HG03097 (cell line): ENCODE data around the gene SLC22A25.
"Not testable (repeated sequence)": the region's sequence is repeated elsewhere in the genome, so short reads cannot be mapped to it uniquely, and the experiment has no call there.

Source experiments
- ATAC-seq: cut with Tn5 transposase; IDR thresholded peaks from one replicate; pipeline ENCODE4 v1.9.1; 2021; ENCODE audit not compliant: unreplicated experiment, low FRiP score

Gene SLC22A25

DNA sequence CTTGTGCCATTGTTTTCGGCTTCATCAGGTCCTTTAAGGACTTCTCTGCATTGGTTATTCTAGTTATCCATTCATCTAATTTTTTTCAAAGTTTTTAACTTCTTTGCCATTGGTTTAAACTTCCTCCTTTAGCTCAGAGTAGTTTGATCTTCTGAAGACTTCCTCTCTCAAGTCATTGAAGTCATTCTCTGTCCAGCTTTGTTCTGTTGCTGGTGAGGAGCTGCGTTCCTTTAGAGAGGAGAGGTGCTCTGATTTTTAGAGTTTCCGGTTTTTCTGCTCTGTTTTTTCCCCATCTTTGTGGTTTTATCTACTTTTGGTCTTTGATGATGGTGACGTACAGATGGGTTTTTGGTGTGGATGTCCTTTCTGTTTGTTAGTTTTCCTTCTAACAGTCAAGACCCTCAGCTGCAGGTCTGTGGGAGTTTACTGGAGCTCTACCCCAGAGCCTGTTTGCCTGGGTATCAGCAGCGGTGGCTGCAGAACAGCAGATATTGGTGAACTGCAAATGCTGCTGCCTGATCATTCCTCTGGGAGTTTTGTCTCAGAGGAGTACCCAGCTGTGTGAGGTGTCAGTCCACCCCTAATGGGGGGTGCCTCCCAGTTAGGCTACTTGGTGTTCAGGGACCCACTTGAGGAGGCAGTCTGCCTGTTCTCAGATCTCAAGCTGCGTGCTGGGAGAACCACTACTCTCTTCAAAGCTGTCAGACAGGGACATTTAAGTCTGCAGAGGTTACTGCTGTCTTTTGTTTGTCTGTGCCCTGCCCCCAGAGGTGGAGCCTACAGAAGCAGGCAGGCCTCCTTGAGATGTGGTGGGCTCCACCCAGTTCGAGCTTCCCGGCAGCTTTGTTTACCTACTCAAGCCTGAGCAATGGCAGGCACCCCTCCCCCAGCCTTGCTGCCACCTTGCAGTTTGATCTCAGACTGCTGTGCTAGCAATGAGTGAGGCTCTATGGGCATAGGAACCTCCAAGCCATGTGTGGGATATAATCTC, 7.6 kb downstream of the SLC22A25 start:
- not testable (repeated sequence) for ATAC-seq

DNA sequence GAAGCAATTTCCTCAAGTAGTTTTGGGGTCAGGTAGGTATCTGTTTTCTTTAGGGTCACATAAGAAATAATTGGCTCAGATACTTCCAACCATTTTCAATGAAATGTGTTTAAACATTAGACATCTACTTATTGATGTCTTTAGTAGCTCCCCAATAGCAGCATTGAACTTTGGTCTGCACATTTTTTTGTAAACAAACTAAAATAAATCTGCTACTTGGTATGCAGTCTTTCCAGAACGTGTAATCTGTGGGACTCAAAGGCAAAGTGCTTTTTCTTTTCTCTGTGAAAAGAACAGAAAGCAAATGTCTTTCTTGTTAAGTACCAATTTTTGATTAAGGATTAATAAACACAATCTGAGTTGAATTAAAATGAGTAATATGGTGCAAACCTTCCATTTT, 13.6 kb downstream of the SLC22A25 start:
- no peak for ATAC-seq

DNA sequence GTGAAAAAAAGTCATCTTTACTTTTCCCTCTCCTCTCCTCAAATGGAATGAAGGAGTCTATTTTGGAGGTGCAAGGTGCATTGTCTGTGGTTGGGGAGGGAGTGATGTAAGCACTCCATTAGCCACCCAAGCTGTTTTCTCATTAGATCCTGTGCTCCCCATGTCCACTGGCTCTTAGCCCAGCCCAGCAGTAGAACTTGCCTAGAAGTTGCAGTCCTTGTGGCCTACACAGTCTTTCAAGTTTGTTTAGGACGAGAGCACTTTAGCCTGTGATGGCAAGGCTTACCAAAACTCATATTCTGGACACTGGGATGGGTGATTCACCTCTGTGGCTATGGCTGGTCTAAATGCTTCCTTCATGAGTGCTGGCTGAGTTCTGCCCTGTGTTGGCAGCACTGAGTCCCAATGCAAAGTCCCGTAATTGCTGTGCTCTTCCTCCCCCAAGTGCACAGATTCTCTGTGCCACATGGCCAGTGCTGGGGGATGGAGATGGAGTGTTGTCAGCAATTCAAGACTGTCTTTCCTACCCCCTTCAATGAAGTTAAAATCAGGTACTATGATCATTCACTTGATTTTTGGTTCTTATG, 15.8 kb downstream of the SLC22A25 start:
- ATAC-seq: no peak

DNA sequence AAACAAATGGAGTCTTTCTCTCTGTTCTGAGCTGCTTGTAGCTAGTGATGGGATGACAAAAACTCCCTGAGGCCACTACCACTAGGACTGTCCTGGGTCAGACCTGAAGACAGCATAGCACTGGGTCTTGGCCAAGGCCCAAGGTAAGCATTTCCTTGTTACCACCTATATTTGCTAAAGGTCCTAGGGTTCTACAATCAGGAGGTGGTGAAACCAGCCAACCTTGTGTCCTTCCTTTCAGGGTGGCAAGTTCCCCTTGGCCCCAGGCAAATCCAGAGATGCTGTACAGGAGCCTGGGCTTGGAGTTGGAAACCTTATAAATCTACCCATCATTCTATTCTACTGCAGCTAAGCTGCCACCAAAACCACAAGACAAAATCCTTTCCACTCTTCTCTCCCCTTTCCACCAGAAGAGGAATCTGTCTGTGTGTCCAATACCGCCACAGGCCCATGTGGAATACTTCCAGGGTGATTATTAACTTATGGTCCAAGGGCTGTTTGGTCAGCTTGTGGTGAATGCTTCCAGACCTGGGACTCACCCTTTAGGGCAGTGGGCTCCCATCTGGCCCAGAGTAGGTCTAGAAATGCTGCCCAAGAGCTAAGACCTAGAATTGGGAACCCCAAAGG, 16.8 kb downstream of the SLC22A25 start:
- ATAC-seq: no peak

DNA sequence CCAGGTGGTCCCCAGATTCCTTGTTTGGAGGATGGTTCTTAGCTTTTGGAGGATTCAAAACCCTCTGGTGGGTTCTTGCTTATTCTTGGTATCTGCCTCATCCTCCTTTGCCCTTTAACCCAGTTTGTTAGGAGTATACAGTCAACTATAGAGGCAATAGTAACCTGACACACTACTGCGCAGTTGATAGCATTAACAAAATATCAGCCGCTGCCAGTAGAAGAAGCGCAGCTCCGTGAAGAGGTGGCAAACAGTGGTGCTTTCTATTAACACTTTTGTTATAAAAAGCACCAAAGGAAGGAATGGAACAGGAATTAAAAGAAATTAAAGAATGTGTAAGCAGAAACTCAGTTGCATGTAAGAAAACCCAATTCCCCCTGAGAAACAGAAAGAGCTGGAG, 29.3 kb downstream of the SLC22A25 start:
- ATAC-seq: no peak

DNA sequence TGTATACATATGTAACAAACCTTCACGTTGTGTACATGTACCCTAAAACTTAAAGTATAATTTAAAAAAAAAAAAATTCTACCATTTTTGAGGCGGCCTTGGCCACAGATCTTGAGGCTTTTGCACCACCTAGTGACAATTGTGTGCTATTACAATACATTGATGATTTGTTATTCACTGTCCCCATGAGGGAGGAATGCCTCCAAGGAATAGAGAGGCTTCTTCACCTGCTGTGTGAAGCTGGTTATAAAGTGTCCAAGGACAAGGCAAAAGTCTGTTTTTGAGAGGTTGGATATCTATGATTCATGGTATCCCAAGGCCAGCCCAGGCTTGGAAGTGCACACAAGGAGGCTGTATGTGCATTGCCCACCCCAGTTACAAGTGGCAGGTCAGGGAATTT, 30.7 kb downstream of the SLC22A25 start:
- no peak for ATAC-seq

DNA sequence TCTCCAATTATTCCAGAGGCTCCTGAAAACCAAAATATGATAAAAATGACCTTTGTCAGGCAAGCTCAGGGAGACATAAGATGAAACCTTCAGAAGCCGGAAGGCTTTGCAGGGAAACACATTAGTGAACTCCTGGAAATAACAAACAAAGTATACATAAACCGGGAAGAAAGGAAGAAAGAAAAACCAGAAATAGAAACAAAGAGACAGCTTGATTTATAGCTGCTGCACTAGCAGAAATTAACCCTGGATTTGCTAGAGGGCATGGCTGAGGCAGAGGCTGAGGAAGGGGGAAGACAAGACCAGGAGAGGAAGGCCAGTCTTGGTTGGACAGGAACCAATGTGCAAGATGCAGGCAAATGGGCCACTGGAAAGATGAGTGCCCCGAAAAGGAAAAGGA, 33.3 kb downstream of the SLC22A25 start:
- ATAC-seq: no peak
